Fibroblast of skin of scalp (primary cell): Measurements from ENCODE around the gene ADAMTS2.
A peak's percentile ranks its signal among the peaks of the same experiment; 100 is the strongest.

Experiments used
- DNase-seq: peaks from one replicate; pipeline ENCODE4 v3.0.0-alpha.2; 2013

Gene ADAMTS2

DNA sequence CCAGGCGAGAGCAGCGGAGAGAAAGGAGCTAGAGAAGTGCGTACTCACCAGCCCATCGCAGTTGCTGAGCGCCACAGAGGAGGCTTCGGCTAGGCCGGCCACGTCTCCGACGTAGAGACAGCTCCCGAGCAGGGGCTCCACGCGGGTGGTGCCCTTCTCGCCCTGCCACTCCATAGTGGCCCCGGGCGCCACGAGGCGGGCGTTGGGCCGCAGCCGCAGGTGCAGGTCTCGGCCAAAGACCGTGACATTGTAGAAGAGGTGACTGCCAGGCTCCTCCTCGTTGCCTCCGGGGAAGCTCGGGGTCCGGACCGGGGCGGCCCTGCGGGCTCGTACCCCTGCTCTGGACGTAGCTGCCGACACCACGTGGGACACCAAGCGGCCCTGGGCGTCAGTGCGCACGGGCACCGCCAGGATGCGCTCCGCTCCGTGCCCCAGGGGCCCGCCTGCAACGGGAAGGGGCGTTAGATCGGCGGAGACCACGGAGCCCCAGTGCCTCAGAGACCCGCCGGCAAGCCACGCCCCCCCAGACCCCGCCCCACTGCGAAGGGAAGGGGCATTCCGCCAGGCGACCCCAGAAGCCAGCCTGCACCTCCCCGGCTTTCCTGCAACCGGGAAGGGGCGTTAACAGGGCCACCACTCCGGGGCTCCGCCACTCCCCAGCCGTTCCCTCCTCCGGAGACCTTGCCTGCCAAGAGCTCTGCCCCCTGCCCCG is 1.4 kb downstream of the ADAMTS2 start:
- DNase-seq = peak; percentile 60

DNA sequence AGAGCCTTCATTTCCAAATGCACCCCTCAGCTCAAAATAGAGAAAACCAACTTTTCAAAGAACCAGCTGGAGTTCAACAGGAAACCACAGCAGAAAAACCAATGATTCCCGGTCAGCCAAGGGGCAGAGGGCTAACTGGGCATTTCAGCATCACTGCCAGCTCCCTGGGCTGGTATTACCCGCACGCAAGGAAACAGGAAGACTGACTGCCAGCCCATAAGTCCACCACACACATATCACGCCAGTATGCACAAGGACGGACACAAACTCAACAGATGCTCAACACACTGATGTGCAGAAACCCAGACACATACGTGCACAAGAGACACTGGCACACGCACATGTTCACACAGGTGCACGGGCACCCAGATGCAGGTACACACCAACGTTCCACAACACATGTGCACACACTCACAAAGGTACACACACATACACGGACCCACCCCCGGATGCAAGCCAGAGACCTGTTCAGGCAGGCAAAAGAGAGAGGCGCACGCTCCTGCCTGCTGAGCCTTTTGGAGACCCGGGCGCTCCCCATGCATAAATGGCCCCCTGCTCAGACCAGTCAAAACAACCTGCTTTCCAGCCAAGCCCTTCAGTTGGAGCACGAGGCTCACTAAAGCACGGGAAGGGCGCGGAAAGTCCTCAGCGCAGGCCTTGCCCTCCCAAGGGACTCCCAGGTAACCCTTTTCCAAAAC is 2.1 kb downstream of the ADAMTS2 start:
- no peak for DNase-seq

DNA sequence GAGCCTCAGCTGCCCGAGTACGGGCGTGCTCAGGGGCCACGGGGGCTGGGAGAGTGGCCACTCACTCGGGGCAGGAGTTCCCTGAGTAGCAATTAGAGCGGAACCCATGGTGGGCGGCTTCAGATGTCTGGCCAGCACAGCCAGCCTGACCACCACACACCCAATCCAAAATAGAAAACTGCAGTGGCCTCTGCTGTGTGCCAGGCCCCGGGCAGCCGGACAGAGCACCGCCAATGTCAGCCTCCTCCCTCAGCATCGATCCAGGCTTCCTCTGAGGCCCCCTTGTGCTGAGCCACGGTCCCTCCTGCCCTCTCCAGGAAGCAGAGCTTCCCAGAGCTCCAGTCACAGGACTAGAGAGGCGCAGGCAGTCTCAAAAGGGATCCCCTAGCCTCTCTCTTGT is 2.7 kb downstream of the ADAMTS2 start:
- peak; percentile 57 for DNase-seq

DNA sequence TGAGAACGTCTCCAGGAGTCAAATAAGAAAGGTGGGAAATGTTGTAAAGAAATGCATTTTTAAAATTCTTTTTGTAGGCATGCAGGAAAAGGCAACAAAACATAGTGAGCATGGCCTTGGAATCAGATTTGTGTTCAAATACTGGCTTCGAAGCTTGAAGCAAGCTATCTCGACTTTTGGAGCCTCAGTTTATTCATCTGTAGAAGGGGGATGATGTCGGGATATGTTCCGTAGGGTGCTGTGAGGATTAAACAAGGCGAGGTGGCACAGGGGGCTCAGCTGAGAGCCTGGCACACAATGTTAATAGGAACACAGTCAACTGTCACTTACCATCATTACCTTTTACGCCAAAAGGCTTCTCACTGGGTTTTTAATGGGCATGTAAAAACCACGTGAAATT is 4.8 kb downstream of the ADAMTS2 start:
- no peak for DNase-seq

DNA sequence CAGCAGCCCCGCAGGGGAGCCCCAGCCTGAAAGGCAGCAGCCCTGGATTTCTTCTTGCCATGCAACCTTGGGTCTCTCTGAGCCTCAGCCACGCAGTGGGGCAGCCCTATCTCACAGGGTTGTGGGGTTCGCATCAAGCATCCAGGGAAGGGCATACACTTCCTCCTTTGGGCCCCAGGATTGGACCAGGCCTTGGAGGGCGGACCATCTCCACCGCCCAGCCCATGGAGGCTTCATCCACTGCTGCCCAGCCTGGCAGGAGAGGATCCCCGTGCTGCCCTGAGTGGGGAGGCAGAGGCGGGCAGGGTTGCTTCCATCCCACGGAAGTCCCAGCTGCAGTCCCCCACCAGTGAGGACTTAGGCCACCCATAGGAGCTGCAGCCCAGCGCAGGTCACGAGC is 5.3 kb downstream of the ADAMTS2 start:
- no peak for DNase-seq

DNA sequence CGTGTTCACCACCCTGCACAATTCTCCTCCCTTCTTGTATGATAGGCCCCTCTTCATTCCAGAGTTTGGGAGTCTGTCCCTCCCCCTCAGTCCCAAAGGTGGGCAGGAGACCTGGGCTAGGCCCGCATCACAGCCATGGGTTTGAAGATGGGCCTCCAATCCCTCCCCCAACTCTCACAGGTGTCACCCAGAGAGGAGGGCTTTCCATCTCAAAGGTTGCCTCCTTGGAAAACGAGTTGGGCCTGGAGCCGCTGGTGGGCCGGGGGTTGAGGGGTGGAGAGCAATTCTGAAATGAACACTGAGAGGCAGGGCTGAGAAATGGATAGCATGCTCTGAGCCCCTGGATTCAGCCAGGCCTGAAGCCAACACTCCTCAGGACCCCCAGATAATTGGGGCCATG is 6.2 kb downstream of the ADAMTS2 start:
- DNase-seq = no peak

DNA sequence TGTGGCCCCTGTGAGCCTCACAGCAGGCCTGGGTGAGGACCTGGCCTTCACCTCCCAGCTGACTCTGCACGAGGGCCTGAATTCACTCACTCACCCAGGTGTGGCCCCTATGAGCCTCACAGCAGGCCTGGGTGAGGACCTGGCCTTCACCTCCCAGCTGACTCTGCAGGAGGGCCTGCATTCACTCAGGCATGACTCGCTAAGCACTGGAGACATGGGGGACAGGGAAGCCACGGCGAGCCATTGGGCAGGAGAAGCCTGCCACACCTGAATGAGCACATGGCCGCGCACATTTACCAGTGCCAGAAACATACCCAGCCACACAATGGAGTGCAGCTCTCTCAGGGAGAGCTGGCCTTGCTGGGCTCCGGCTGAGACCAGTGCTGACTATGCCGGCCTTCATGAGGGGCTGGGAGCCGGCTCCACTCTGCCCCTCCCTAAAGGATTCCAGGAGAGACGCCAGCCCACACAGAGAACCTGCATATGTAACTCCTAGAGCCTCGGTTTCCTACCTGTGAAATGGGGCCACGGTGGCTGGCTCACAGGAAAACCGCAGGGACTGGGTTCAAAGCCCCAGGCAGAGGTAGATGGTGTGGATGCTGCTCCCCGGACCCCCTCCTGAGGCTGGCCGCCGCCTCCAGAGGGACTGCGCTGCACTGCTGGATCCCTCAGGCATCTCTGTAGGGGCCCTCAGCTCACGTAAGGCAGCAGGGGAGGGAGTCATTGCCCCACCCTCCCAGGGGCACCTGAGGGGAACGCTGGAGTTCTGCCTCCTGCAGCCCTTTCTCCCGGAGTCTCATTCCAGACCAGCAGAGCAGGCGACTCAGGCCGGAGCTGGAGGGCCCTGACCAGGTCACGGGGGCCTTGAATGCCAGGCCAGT is 7.2 kb downstream of the ADAMTS2 start:
- DNase-seq = no peak

DNA sequence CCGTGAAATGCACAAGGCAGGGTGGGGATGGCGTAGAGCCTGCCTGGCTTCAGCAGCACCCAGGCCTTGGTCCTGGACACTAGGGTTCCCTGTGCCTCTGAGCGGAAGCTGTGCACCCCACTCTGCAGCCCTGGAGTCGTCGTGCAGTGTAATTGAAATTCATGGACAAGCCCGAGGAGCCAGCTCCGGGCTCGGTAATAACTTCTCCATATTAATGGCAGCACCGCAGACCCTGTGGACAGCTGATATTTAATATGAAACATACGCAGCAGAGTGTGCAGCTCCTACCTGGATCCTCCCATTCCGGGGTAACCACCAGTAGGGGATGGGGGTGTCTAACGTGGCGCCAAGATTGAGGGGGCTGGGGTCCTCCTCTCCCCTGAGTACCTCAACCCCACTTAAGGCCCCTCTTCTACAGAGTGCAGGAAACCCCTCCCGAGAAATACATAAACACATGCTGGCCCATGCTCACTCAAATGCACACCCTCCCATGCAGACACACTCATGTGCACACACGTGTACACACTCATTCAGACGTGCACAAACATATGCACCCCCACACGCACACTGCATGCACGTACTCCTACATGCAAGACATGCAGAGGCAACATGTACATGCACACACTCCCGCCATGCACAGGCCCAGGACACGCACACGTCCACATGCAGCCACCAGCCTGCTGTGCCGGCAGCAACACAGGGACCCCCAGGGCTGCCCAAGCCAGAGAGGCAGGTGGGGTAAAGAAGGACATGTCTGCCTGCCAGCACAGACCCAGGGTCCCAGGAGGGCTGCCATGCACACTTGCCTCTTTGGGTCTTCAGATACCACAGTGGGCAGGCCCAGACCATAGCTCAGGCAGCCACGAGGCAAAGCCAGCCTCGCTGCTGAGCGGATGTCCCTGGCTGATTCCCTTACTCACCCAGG is 8.1 kb downstream of the ADAMTS2 start:
- DNase-seq = no peak

DNA sequence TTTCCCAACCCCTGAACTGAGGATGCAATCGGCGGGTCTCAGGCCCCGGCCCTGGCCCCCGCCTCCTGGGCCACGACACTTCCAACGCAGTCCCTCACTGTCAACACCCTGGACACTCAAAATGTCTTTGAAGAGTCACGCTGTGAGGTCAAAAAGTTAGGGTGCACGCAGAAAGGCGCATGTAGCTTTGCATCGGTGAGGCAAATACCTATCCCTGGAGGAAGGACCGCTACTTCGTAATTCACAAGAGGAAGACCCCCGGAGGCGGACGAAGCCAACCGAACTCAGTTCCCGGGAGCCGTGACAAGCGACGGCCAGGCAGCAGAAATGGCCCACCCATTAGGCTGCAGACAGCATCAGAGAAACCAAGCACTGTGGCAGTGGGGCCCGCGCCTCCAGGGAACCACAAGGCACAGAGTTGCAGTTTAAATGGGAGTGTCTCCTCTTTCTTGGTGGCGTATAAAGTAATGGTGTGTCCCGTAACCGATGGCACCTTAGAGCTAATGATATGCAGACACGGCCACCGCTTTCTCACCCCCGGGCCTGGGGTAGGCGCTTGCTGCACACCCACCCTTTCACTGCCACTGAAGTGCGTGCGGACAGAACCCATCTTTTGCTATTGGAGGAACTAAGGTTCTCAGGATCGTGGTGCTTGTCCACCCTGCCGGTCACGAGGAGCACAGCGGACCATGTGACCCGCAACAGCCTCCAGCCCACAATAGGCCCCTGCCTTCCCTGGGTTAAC is 9.0 kb downstream of the ADAMTS2 start:
- DNase-seq = no peak

DNA sequence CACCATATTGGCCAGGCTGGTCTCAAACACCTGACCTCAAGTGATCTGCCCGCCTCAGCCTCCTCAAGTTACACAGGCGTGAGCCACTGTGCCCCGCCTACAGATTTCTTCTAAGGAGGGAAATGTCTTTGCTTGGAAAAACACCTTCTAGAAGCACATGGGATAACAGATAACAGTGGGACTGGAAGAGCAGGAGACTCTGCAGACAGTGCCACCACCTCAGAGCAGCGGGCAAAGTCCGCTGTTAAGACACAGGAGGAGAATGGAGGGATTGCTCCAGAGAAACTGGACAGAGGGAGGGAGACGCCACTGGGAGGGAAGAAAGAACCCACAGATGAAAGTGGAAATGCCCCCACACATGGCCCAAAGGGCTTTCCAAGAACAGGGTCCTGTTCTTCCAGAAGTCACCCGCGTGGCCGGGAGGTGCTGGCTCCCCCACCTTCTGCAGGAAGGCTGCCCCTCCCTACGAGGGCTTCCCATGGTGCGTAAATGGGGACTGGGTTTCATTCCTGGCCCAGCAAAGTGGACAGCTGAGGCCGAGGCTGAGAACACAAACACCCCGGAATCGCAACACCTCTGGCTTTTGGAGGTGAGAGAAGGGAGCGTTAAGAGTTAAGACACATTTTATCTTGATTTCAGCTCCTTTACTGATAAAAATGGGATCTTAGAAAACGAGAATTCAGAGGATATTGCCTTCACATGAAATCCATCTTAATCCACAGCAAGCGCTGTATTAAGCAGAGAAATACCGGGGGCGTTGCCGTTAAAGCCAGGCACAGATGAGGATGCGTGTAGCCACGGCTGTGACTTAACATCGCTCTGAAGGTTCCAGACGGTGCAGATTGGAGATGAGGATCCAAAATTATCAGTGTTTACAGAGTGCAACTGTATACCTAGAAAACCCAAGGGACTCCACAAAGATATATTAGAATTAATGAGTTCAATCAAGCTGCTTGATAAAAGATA is 11.2 kb downstream of the ADAMTS2 start:
- no peak for DNase-seq

DNA sequence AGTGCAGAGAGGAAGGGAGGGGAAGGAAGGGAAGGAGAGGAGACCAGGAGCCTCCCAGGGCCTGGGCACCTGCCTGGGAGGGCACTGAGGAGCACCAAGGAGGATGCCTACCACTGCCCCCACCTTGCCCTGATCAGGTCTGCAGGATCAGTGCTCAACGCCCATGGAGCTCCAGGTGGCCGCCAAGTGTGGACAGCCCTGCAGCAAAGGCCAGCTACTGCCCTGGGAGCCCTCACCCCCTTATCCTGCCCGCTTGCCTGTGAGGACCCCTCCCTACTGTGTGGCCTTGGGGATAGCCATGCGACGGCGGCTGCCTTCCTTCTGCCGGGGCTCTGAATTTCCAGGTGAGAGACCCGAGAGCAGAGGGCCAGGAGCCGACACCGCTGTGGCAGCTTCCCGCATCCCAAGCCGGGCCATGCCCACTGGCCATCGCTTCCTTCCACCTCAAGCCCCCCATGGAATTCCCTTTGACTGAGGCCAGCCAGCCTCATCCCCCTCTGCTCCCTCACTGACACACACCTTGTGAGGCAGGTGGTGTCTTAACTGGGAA is 12.4 kb downstream of the ADAMTS2 start:
- no peak for DNase-seq

DNA sequence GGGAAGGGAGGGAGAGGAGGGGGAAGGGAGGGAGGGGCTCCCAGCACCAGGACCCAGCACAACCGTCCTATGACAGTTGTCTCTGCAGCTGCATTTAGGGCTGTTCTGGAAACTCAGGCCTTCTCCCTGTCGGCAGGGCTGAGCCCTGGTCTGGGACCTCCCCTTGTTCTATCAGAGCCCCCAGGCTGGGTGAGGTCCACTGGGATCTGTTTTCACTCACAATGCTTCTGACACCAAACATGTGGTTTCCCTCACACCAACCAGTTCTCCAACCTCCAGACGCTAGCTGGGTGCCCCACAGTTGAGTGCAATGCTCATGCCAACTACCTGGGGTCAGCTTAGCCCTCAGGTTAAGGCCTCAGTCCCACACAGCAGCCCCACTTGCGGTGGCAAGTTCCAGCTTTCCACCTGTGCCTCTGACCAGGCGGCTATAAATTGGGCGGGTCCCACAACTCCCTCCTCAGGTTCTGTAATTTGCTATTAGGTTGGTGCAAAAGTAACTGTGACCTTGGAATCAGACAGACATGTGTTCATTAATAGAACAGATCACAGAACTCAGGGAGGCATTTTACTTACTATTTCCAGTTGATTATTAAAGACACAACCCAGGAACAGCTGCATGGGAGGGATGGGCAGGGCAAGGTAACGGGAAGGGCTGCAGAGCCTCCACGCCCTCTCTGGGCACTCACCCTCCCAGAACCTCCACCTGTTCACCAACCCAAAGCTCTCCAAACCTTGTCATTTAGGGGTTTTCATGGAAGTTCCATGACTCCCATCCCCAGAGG is 13.5 kb downstream of the ADAMTS2 start:
- no peak for DNase-seq

DNA sequence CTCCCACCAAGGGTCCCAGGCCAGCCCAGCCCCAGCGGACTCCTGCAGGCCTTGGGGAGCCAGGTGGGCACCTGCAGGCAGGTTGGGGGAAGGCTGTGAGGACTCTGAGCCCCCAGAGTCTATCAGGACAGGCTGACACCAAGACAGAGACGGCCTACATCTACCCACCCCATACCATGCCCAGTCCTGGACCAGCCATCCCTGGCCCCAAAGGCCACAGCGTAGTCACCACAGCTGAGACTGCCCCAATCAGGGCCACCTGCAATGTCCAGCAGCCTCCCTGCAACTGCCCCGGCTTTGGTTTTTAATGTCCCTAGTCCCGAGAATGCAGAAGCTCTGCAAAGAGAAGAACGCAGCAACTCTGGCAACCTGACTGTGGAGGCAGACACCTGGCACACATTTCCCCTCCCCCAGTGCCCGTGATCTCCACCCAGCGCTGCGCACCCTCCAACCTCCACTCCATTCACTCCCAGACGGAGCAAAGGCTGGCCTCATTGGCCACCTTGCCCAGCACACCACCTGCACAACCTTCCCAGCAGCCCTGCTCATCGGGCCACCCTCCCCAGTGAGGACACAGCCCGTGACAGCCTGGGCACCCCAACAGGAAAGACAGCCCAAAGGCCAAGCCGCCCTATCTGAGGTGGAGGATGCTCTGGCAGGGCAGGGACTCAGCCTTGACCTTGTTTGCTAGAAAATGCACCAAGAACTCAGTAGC is 14.9 kb downstream of the ADAMTS2 start:
- DNase-seq = no peak

DNA sequence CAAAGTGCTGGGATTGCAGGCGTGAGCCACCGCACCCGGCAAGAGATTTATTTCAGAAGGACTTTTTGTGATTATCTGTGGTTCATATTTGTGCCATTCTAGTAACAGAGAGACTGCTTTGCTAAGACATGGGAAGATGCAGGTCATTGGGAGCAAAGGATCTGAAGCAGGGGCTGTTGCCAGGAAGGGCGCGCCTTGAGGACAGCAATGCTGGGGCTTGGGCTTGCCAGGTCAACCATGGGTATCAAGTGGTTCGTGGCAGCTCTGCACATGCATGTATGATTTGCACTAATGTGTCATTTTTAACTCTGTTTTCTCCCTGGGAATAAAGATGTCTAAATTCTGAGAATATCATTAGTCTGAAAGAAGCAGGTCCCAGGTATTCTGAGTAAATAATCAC is 17.0 kb downstream of the ADAMTS2 start:
- no peak for DNase-seq

DNA sequence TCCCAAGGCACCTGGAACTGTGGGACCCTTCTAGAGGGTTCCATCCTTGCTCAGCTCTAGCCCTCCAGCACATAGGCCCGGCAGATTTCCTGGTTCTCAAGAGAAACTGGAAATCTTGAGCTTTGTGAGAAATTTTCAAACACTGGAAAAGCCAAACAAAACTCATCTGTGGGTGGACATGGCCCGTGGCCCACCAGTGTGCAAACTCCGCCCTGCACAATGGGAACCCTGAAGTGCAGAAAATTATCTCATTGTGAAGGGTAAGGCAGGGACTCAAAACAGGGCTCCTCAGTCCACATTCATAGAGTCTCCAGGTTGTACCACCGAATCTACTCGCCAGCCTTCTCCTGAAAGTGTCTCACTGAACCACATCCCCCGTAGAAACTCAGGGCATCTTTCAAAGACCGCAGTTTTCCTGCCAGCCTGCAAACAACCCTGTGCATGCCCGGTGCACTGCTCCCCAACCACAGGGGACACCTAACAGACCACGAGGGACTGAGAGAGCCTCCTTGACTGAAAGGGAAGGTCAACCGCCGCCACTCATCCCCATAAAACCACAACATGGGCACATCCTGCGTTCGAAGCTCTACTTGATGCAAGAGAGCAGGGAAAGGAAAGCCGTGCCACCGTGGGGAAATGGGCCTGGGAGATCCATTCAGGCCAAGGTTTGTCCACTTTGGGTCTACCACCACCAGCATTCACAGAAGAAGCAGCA is 18.1 kb downstream of the ADAMTS2 start:
- DNase-seq = no peak

DNA sequence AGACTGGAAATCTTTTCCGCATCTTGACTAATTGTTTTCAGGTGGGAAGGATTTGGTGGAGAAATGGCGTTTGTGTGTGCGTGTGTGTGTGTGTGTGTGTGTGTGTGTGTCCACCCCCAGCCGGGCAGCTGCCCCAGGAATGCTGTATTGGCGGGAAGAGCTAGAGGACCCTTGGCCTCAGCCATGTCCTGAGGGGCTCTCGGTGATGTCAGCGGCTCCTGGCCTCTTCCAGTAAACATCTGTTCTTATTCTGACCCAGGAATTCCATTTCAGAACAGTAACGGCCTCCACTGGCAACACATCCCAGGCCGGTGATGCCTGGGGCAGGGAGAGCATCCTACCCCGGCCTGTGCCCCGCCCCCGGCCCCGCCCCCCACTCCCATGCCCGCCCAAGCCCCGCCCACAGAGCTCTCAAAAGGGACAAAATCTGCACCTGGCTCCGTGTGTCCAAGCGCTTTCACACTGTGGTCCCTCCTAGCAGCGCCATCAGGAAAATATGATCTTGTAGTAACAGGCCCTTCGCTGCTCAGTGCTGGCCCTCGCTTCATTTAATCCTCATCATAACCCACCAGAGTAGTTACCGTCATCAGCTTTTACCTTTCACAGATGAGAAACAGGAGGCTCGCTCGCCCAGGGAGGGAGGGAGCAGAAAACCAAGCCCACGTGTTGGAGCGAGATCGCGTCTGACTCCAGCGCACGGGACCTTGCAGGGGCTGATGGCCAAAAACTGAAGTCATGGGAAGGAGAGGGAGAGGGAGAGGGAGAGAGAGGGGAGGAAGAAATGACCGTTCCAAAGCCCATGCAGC is 18.9 kb downstream of the ADAMTS2 start:
- peak; percentile 68 for DNase-seq
